Colon (tissue), 2 donors: ENCODE measurements around the gene SLC7A6OS.

ENCODE experiments used
- FAIRE-seq: peaks from 2 replicates; lab custom pipeline; 2012; peaks lifted over from hg19 to GRCh38; lab: Jason Lieb, UNC
- donor health status: control.
- donor health status: control.

Gene SLC7A6OS

GRCh38 chr16:68310774-68311511 lies at the start of gene SLC7A6OS, which contains the start of gene PRMT7:
Gene SLC7A6OS (minus strand): TSS chr16:68310946. CDS start chr16:68310926, 20 bp downstream.
Gene PRMT7 (plus strand): TSS chr16:68311019. CDS start chr16:68315980, 4,961 bp downstream.
- FAIRE-seq, result no peak

DNA sequence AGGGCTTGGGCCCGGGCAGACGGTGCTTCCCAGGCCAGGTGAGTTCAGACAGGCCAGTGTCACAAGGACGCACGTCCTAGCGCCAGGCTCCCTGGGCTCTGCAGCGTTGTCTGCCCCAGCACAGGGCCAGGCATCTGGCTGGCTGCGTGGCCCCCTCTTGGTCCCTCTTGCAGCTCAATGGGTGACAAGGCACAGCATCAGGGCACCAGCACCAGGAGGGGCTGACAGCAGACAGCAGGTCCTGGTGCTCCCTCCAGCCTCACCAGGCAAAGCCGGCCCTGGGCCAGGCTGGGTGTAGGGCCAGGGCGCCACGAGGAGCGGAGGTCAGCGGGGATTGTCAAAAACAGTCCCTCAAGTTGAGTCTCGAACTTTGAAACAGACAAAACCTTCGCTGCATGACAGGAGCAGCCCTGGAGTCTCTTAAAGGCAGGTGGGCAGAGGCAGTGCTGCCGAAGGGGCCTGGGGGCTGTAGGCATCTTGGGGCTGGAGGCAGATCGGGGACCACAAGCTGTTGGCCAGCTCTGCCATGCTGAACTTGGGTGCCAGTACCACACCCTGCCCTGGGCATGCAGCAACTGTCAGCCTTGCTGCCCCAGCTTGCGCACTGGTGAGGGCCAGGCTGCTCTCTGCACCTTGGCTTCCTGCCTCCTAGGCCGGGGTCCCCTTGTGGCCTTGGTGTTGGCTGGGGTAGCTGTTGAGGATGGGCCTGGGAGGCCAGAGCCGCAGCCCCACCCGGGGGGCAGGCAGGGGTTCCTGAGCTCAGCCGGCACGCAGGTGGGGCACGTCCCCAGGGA lies 48.8 kb upstream of the SLC7A6OS start:
- FAIRE-seq, result no peak

GRCh38 chr16:68358951-68359350 lies 48.2 kb upstream of the SLC7A6OS start:
- FAIRE-seq, result no peak

DNA sequence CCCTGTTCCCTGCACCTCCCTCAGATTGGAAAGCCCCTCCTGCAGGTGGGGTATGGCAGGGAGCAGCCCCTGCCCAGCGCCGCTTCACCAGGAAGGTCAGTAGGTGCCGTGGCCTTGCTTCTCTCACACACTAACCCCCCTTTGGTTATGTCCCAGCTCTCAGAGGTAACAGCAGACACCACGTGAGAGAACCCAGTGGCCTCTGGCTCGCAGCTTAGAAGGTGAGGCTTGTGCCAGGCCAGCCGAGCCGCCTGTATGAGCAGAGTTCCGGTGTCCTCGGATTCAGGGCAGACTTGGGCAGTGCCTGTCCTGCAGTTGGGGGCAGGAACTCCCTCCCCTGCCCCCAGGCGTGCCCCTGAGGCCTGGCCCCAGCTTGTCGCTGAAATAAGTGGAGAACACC lies 47.2 kb upstream of the SLC7A6OS start:
- no peak for FAIRE-seq

GRCh38 chr16:68357521-68357922 lies 46.8 kb upstream of the SLC7A6OS start:
- no peak for FAIRE-seq

- FAIRE-seq, result no peak
These were observed 46.2 kb upstream of the SLC7A6OS start for GRCh38 chr16:68356919-68357286.

DNA sequence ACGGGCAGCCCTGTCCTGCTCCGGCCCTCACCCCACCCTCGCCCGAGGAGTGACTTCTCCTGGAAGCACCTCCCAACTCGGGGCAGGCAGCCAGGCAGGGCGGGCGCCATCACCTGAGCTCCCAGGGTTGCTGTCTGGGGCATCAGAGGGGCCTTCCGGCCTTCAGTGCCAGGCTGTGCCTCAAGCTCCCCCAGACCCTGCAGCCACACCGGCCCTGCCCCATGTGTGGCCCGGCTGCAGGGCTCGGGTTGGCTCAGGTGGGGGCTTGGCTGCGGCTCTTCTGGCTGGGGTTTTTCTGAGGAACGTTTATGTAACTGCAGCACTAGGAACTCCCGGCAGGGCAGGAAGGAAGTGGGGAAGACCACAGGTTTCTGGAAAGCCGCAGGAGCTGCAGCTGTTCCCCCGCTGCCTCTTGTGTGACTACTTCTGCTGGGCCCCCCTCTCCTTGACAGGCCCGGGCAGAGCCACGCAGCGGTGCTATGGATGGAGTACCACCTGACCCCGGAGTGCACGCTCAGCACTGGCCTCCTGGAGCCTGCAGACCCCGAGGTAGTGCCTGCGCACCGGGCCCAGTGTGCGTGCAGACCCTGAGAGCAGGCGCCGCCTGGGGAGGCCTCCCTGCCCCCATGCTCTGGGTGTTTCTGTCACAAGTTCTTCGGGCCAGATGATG lies 45.6 kb upstream of the SLC7A6OS start:
- no peak for FAIRE-seq

DNA sequence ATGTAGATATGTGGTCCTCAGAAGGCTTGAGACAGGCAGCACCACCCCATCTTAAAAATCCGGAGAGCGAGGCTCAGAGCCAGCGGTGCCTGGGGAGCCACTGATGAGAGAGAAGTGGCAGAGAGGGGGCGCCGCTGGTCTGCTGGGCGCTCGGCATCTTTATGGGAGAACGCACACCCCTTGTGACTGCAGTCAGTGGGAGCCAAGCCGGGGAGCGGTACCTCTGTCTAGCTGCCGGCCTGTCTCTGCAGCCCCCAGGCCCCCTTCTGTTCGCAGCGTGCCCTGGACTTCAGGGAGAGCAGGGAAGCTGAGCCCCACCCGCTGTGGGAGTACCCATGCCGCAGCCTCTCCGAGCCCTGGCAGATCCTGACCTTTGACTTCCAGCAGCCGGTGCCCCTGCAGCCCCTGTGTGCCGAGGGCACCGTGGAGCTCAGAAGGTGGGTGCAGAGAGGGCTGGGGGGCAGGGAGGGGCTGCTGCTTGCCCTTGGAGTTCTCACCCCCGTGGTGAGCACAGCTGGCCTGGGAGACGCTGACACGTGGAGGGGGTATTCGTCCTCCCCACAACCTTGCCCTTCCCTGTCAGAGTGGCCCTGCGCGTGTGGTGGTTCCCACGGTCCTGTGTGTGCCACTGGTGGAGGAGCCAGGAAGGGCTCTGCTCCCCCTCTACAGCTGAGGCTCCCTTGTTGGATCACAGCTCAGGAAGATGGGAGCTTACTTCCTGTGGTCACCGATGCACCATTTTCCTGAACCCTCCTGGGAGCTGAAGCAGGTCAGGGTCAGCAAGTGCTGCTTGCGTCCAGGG lies 44.9 kb upstream of the SLC7A6OS start:
- FAIRE-seq, result no peak

DNA sequence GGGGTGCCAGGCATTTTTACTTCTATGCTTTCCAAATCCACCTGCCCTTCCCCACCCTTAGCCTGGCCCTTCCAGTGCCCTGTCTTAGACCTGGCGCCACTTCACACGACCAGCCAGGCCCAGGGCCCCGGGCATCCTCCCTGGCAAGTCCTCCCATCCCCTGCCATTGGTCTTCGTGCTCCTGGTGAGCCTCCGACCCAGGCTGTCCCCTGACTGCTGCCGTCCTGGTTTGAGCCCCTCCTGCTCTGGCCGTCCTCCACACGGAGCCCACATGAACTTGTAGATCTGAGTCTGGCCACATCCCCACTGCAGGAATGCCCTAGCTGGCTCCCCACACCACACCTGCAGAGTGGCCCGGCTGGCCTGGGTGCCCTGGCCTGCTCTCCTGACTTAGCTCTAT lies 44.1 kb upstream of the SLC7A6OS start:
- FAIRE-seq, result no peak

GRCh38 chr16:68353366-68353765 lies 42.6 kb upstream of the SLC7A6OS start:
- no peak for FAIRE-seq

- no peak for FAIRE-seq
These were observed 41.3 kb upstream of the SLC7A6OS start for GRCh38 chr16:68351991-68352431.

DNA sequence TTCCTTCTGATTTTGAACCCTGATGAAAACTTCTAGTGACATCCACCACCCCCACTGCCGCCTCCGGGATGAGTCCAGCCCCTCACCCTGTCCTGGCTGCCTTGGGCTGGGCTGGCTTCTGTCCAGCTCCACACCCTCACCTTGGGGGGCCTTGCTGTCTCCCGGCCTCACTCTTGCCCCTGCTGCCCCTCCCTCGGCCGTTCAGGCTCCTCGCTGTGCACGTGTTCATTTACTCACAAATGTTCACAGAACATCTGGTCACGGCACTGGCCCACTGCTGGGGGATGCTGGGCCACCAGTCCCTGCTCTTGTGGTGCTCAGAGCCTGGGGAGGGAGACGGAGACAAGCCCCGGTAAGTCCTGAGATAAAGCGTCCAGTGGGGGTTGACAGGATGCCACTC lies 40.7 kb upstream of the SLC7A6OS start:
- no peak for FAIRE-seq

DNA sequence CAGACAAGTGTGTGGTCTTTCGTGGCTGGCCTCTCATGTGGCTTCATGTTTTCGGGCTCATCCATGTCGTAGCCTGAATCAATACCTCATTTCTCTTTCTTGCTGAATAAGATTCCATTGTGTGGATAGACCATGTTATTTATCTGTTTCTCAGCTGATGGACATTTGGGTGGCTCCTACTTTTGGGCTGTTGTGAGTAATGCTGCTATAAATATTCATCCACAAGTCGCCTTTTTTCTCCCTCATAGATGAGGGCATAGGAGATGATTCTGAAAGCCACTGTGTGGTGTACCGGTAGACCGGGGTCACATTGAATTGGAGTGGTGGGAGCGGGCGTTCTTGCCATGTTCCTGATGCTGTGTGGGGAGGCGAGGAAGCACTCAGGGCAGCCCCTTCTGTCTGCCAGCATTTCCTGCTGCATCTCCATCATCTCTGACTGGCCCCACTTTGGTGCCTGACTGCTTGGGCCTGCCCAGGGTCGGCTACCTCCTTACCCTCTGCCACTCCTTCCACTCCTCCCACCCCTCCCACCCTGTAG lies 40.1 kb upstream of the SLC7A6OS start:
- no peak for FAIRE-seq

DNA sequence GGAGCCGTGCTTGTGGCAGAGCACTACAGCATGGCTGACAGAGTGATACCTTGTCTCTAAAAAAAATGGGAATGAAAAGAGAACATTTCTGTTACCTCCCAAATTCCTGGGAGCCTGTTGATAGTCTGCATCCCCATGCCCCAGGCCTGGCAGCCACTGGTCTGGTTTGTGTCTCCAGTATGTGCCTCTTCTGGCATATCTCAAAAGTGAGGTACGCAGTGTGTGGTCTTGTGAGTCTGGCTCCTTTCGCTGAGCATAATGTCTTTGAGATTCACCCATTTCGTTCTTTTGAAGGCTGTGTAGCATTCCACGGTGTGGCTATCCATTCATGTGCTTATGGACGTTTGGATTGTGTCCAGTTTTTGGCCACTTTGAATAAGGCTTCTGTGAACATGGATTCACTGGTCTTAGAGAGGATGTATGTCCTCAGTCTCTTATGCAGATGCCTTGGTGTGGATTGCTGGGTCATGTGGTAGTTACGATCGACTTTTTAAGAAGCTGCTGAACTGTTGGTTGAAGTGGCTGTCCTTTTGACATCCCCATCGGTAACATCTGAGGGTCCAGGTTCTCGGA lies 39.2 kb upstream of the SLC7A6OS start:
- FAIRE-seq, result no peak

GRCh38 chr16:68348639-68349445 lies 38.1 kb upstream of the SLC7A6OS start:
- FAIRE-seq, result no peak

- FAIRE-seq, result no peak
These were observed 36.9 kb upstream of the SLC7A6OS start for GRCh38 chr16:68347605-68348004.

GRCh38 chr16:68346892-68347480 lies 36.2 kb upstream of the SLC7A6OS start:
- no peak for FAIRE-seq

DNA sequence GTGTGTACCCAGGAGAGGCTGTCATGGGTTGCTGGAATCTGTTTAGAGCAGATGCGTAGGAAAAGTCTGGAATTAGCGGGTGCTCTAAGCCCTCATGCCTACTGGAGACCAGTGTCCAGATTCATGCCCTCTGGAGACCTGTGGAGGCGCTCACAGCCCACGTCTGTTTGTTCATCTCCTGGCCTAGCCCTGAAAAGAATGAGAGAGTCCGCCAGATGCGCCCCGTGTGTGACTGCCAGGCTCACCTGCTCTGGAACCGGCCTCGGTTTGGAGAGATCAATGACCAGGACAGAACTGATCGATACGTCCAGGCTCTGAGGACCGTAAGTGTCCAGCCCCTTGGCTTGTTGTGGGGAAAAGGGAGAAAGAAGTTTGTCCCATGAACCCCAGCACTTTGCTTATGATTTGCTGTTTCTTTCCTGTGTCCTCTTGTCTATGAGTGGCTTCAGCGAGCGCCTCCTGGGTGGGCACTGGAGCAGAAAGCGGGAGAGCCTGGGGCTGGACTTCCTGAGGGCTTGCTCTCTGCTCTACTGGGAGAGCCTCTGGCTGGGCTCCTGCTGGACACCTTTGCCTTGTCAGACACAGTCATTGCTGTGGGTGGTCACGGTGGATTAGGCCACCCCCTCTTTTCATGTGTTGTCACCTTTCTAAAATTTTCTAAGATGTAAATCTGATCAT lies 35.4 kb upstream of the SLC7A6OS start:
- FAIRE-seq, result no peak

DNA sequence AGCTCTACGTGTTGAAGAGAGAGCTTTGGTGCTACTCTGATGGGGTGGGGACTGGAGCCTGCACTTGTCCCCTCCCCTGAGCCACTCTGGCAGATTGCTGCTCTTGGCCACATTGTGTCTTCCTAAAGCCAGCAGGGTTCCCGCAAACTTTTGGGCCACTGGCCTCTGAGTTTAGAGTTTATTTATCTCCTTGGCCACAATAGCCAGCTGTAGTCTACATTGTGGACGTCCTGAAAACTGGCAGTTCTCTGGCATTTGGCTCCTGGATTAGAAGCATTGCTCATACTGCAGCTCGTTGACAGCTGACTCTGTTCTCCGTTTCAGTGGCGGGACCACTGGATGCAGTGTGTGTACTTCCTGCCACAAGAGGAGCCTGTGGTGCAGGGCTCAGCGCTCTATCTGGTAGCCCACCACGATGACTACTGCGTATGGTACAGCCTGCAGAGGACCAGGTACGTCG lies 34.6 kb upstream of the SLC7A6OS start:
- FAIRE-seq, result no peak
